NCI-H187 treated with DMSO at 0.1 percent for 48 hours (cell line): ENCODE results near the gene DPYSL3.
"Not testable (repeated sequence)": the region's sequence is repeated elsewhere in the genome, so short reads cannot be mapped to it uniquely, and the experiment has no call there.

Experiments used
- DNase-seq: peaks from one replicate; lab custom pipeline; 2025; lab: John Stamatoyannopoulos, UW

DPYSL3 gene

GRCh38 chr5:147369742-147370374 lies 140.0 kb downstream of the DPYSL3 start:
- DNase-seq, result no peak

GRCh38 chr5:147367381-147367780 lies 142.5 kb downstream of the DPYSL3 start:
- not testable (repeated sequence) for DNase-seq

GRCh38 chr5:147361441-147362175 lies 148.3 kb downstream of the DPYSL3 start:
- DNase-seq, result no peak

- DNase-seq, result no peak
Observed at GRCh38 chr5:147360816-147361215, 149.1 kb downstream of the DPYSL3 start.

- DNase-seq, result no peak
Observed at GRCh38 chr5:147359581-147359980, 150.3 kb downstream of the DPYSL3 start.

GRCh38 chr5:147359101-147359500 lies 150.8 kb downstream of the DPYSL3 start:
- DNase-seq, result no peak

- DNase-seq, result no peak
Observed at GRCh38 chr5:147349241-147349640, 160.6 kb downstream of the DPYSL3 start.

GRCh38 chr5:147348451-147348850 lies 161.4 kb downstream of the DPYSL3 start:
- DNase-seq, result no peak

GRCh38 chr5:147348046-147348445 lies 161.8 kb downstream of the DPYSL3 start:
- no peak for DNase-seq

GRCh38 chr5:147346006-147346561 lies 163.8 kb downstream of the DPYSL3 start:
- no peak for DNase-seq

- no peak for DNase-seq
Observed at GRCh38 chr5:147344861-147345260, 165.0 kb downstream of the DPYSL3 start.

GRCh38 chr5:147341345-147341744 lies 168.5 kb downstream of the DPYSL3 start:
- DNase-seq, result no peak

- DNase-seq, result no peak
Observed at GRCh38 chr5:147340941-147341340, 168.9 kb downstream of the DPYSL3 start.
